Measurements from ENCODE around the gene ZC3H18.

Gene ZC3H18

DNA sequence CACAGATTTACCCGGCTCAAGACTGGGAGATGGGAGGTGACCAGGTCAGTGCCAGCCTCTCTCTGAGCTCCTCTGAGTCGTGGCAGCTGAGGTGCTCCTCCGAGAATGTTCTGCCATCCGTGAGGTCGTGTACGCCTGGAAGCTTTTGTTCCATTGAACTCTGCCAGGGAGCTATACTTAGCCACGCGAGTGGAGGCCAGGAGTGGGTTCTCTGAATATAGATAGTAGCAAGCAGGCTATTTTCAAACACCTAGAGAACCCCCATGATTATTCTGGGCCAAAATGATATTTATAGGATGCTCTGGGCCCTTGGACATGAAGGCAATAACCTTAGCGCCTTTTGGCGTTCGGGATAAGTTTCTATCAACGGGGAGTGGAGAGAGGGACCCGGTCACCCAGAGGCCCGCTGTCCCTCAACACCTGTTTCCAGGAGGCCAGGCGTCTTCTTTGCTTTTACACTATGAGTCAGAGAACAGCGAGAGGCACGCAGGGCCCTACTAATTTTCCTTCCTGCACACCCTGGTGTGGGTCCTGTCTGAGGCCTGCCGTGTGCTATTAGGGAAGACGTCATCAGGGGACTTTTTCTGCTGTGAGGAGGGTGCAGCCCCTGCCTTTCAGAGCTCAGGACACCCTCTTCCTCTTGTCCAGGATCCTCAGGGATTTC, 103.6 kb downstream of the ZC3H18 start:
- no peaks in the 10 kb centered on the region for H3K4me1 ChIP-seq (ENCODE audit: control insufficient read depth, low read length)
- no peaks in the 10 kb centered on the region for H4K20me1 ChIP-seq (ENCODE audit: control insufficient read depth, insufficient read depth, low read depth, low read length)
- no peaks in the 10 kb centered on the region for H3K9me3 ChIP-seq (ENCODE audit: control insufficient read depth, insufficient read depth, low read length)
- H3F3A ChIP-seq (ENCODE audit: control insufficient read depth, insufficient read depth): no peaks in the 10 kb centered on the region
- H3K4me2 ChIP-seq (ENCODE audit: low read length): no peak overlapping the region
- peaks cover 12% of the 10 kb centered on the region; the same call in 1 of the 2 replicates for H3K36me3 ChIP-seq (ENCODE audit: control insufficient read depth, low read length)
- TF ChIP-seq EZH2phosphoT487 (IDR thresholded peaks at IDR 0.05; ENCODE audit: borderline replicate concordance, low read length): no peak
- TF ChIP-seq, protein P1, sequence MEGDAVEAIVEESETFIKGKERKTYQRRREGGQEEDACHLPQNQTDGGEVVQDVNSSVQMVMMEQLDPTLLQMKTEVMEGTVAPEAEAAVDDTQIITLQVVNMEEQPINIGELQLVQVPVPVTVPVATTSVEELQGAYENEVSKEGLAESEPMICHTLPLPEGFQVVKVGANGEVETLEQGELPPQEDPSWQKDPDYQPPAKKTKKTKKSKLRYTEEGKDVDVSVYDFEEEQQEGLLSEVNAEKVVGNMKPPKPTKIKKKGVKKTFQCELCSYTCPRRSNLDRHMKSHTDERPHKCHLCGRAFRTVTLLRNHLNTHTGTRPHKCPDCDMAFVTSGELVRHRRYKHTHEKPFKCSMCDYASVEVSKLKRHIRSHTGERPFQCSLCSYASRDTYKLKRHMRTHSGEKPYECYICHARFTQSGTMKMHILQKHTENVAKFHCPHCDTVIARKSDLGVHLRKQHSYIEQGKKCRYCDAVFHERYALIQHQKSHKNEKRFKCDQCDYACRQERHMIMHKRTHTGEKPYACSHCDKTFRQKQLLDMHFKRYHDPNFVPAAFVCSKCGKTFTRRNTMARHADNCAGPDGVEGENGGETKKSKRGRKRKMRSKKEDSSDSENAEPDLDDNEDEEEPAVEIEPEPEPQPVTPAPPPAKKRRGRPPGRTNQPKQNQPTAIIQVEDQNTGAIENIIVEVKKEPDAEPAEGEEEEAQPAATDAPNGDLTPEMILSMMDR (IDR thresholded peaks at IDR 0.05; ENCODE audit: low read depth, low read length, poor library complexity, severe bottlenecking): no peak
- no peaks in the 10 kb centered on the region for H3K27me3 ChIP-seq (ENCODE audit: control insufficient read depth, low read length)
- H3K27ac ChIP-seq (ENCODE audit: low read depth, low read length): no peak overlapping the region
- H3K79me2 ChIP-seq (ENCODE audit: control insufficient read depth, low read length): no peaks in the 10 kb centered on the region
- no peak overlapping the region for H3K4me3 ChIP-seq (ENCODE audit: low read length)
- H3K9me2 ChIP-seq (replicated peaks; ENCODE audit: control insufficient read depth, low read length): no peaks in the 10 kb centered on the region

DNA sequence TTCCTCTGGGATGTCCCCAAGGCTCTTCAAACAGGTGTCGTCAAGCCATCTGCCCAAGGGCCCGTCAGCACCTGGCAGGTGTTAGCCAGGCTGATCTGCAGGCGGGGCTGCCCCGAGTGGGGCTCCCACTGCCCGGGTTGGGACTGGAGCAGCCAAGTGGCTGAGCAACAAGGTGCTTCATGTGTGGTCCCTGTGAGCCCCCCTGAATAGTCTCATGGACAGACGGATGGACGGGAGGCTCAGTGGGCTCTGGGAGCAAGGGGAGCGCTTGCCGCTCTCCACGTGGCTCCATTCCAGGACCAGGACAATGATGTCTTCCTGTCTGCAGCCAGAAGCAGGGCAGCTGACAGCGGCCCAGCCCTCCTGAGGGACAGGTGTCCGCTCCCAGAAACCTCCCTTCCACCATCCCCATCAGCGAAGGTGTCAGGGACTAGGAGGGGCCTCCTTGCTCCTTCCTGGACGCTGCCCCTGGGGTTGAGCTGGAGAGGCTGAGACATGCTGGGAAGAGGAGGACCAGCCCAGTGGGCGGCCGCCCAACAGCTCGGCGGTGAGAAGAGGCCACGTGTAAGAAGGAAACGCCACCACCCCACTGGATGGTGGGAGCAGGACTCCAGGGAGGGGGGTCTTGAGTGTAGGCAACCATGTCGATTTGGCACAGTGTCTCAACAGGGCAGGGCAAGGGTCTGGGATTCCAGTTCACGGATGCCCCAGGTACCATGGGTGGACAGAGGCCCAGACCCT, 106.5 kb downstream of the ZC3H18 start:
- no peak overlapping the region for H3K4me2 ChIP-seq (ENCODE audit: low read length)
- peaks cover 15% of the 10 kb centered on the region for H3K4me1 ChIP-seq (ENCODE audit: control insufficient read depth, low read length)
- TF ChIP-seq, protein P1 (IDR thresholded peaks at IDR 0.05; ENCODE audit: low read depth, low read length, poor library complexity, severe bottlenecking): no peak
- no peak for TF ChIP-seq EZH2phosphoT487 (IDR thresholded peaks at IDR 0.05; ENCODE audit: borderline replicate concordance, low read length)
- H3K79me2 ChIP-seq (ENCODE audit: control insufficient read depth, low read length): no peaks in the 10 kb centered on the region
- no peaks in the 10 kb centered on the region for H3K9me3 ChIP-seq (ENCODE audit: control insufficient read depth, insufficient read depth, low read length)
- no peak overlapping the region for H3K27ac ChIP-seq (ENCODE audit: low read depth, low read length)
- peaks cover 9% of the 10 kb centered on the region for H3F3A ChIP-seq (ENCODE audit: control insufficient read depth, insufficient read depth)
- no peaks in the 10 kb centered on the region for H3K27me3 ChIP-seq (ENCODE audit: control insufficient read depth, low read length)
- H4K20me1 ChIP-seq (ENCODE audit: control insufficient read depth, insufficient read depth, low read depth, low read length): no peaks in the 10 kb centered on the region
- H3K4me3 ChIP-seq (ENCODE audit: low read length): no peak overlapping the region
- no peaks in the 10 kb centered on the region for H3K9me2 ChIP-seq (replicated peaks; ENCODE audit: control insufficient read depth, low read length)
- H3K36me3 ChIP-seq (ENCODE audit: control insufficient read depth, low read length): peaks cover 14% of the 10 kb centered on the region

DNA sequence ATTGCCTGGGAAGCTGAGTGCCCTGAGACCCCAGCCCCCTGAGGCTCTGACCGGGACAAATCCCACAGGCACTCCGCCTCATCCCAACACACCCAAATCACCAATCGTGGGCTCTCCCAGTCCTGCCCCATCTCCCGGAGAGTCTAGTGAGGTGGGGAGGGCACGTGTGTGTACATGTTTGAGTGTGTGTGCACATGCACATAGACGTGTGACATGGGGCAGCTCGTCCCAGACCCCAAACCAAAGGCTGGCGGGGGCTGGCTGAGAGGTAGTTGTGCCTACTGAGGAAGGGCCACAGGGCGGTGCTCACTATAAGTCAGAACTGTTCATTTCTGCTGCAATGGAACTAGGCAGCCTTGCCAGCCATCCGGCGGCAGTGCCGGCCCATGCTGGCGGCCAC, 107.5 kb downstream of the ZC3H18 start:
- no peak overlapping the region for H3K4me2 ChIP-seq (ENCODE audit: low read length)
- H3K79me2 ChIP-seq (ENCODE audit: control insufficient read depth, low read length): no peaks in the 10 kb centered on the region

More for the DNA sequence above, 107.5 kb downstream of the ZC3H18 start:
- Histone ChIP-seq H3K4me3 (ENCODE audit: low read length) (no peak overlapping the region), H3F3A (ENCODE audit: control insufficient read depth, insufficient read depth) (peaks cover 14% of the 10 kb centered on the region), H3K27me3 (ENCODE audit: control insufficient read depth, low read length) (no peaks in the 10 kb centered on the region), H4K20me1 (ENCODE audit: control insufficient read depth, insufficient read depth, low read depth, low read length) (no peaks in the 10 kb centered on the region), H3K9me2 (replicated peaks; ENCODE audit: control insufficient read depth, low read length) (no peaks in the 10 kb centered on the region), H3K9me3 (ENCODE audit: control insufficient read depth, insufficient read depth, low read length) (no peaks in the 10 kb centered on the region), H3K27ac (ENCODE audit: low read depth, low read length) (no peak overlapping the region), H3K4me1 (ENCODE audit: control insufficient read depth, low read length) (peaks cover 24% of the 10 kb centered on the region), H3K36me3 (ENCODE audit: control insufficient read depth, low read length) (peaks cover 14% of the 10 kb centered on the region)
- TF ChIP-seq, protein P1 (IDR thresholded peaks at IDR 0.05; ENCODE audit: low read depth, low read length, poor library complexity, severe bottlenecking): no peak
- TF ChIP-seq EZH2phosphoT487 (IDR thresholded peaks at IDR 0.05; ENCODE audit: borderline replicate concordance, low read length): no peak
